Thyroid gland (tissue), 4 donors: ENCODE data around the gene LDHA. TPM values are rescaled to one million over a fixed set of nuclear protein-coding genes. Genes with fewer than 3 reads are reported as not detected.
"Not testable (repeated sequence)": the region's sequence is repeated elsewhere in the genome, so short reads cannot be mapped to it uniquely, and the experiment has no call there.

Experiments
- DNase-seq, 2 donors: peaks; one replicate each; pipeline ENCODE4 v3.0.0-alpha.2; 2019
- H3K27ac ChIP-seq, 3 donors: fragments of 200-600 bp; sonication (generic); 1 replicate in 2 of 3; 2 replicates in 1 of 3; pipeline ENCODE4 v1.5.1; 2016 to 2019; ENCODE audit warnings: mild to moderate bottlenecking in 1 of 3, moderate library complexity in 1 of 3
- H3K27me3 ChIP-seq: fragments of 200-600 bp; sonication (generic); one replicate; pipeline ENCODE4 v1.5.1; 2019
- H3K36me3 ChIP-seq, 2 donors: fragments of 200-600 bp; sonication (generic); one replicate each; pipeline ENCODE4 v1.5.1; 2016 to 2019
- H3K4me1 ChIP-seq, 2 donors: fragments of 200-600 bp; sonication (generic); one replicate each; pipeline ENCODE4 v1.5.1; 2017 to 2019
- H3K4me3 ChIP-seq, 3 donors: fragments of 200-600 bp; sonication (generic); replicated peaks in 1 of 3; 1 replicate in 2 of 3; 2 replicates in 1 of 3; pipeline ENCODE4 v1.5.1; 2016; ENCODE audit warnings: mild to moderate bottlenecking in 1 of 3
- H3K9me3 ChIP-seq: fragments of 200-600 bp; sonication (generic); one replicate; pipeline ENCODE4 v1.5.1; 2017
- CTCF ChIP-seq, 6 experiments: fragments of 200-600 bp in 3 of 6; fragments of 450-650 bp in 3 of 6; sonication (generic) in 3 of 6; IDR thresholded peaks; one replicate each; pipeline ENCODE4 v1.5.1; 2016 to 2019; ENCODE audit warnings: antibody characterized with exemption in 6 of 6, mild to moderate bottlenecking in 2 of 6, inconsistent platforms in 1 of 6, moderate library complexity in 1 of 6
- POLR2A ChIP-seq, 2 donors: fragments of 450-650 bp; IDR thresholded peaks; one replicate each; pipeline ENCODE4 v1.6.1; 2017; ENCODE audit warnings: antibody characterized with exemption in 2 of 2, mild to moderate bottlenecking in 2 of 2, moderate library complexity in 1 of 2
- WGBS, 2 donors: methylation state at CpG; one replicate each; pipeline ENCODE4 v1.1.5; 2017; 5-methylcytosine and 5-hydroxymethylcytosine counted together
- intact Hi-C: fragments of 100-400 bp; cut with DNase I; formaldehyde crosslinking; loops from one replicate; pipeline ENCODE4 v1.15.1; 2023
- total RNA-seq, 4 donors: library from RNA; depleted of rRNA; stranded (reverse); fragments of >200 nt; gene quantifications; one replicate each; pipeline ENCODE4 v1.2.3, GENCODE V29; 2016

Gene LDHA
- total RNA-seq, 4 donors from 2014 or later = 268 to 456 (median 345) TPM

GRCh38 chr11:18397921-18398320 is 3.6 kb downstream of the LDHA start:
- H3K27me3 ChIP-seq = no peaks in the 10 kb centered on the region
- no peaks in the 10 kb centered on the region for H3K9me3 ChIP-seq
- TF ChIP-seq CTCF (IDR thresholded peaks at IDR 0.05) = no peak
- TF ChIP-seq POLR2A (IDR thresholded peaks at IDR 0.05) = no peak
- H3K4me3 ChIP-seq = no peak overlapping the region
- H3K27ac ChIP-seq = no peak overlapping the region
- intact Hi-C loops = loop anchor here (5.0 kb wide), 1 partner anchor 76 kb away; the partner anchor contains the start of genes GTF2H1 and HPS5
- peaks cover 52 to 55% of the 10 kb centered on the region in 2 donors for H3K36me3 ChIP-seq
- WGBS, 2 donors = 95 to 96% methylated on average over 3 of the region's 3 CpGs
- DNase-seq = no peak
- H3K4me1 ChIP-seq = peaks cover 12 to 14% of the 10 kb centered on the region in 2 donors

- H3K27ac ChIP-seq, intact Hi-C loops, H3K4me3 ChIP-seq, H3K4me1 ChIP-seq, H3K9me3 ChIP-seq, DNase-seq, H3K27me3 ChIP-seq: not testable (repeated sequence)
- peaks cover 81 to 86% of the 10 kb centered on the region in 2 donors for H3K36me3 ChIP-seq
- WGBS, 2 donors = 95 to 98% methylated on average over 9 of the region's 9 CpGs
These were observed 6.7 kb downstream of the LDHA start for GRCh38 chr11:18401077-18401476.

GRCh38 chr11:18404062-18404461 is 9.7 kb downstream of the LDHA start:
- Histone ChIP-seq H3K4me1 (no peaks in the 10 kb centered on the region), H3K4me3 (no peak overlapping the region), H3K9me3 (no peaks in the 10 kb centered on the region), H3K27ac (no peak overlapping the region), H3K27me3 (no peaks in the 10 kb centered on the region), H3K36me3 (peaks cover 88 to 96% of the 10 kb centered on the region in 2 donors)
- TF ChIP-seq CTCF (IDR thresholded peaks at IDR 0.05) (no peak), POLR2A (IDR thresholded peaks at IDR 0.05) (no peak)
- WGBS, 2 donors = 97 to 98% methylated on average over 4 of the region's 4 CpGs
- intact Hi-C loops = no loop called here
- no peak for DNase-seq

GRCh38 chr11:18407400-18407799 is 13.0 kb downstream of the LDHA start:
- H3K4me3 ChIP-seq, H3K27me3 ChIP-seq, H3K9me3 ChIP-seq, DNase-seq, H3K4me1 ChIP-seq, intact Hi-C loops, H3K27ac ChIP-seq: not testable (repeated sequence)
- H3K36me3 ChIP-seq = peaks cover 62 to 64% of the 10 kb centered on the region in 2 donors
- 74 to 82% methylated on average over 3 of the region's 3 CpGs for WGBS, 2 donors

GRCh38 chr11:18408558-18409291 is 14.4 kb downstream of the LDHA start:
- TF ChIP-seq POLR2A (IDR thresholded peaks at IDR 0.05) = no peak
- TF ChIP-seq CTCF (IDR thresholded peaks at IDR 0.05) = no peak
- Histone ChIP-seq H3K36me3 (peaks cover 48 to 50% of the 10 kb centered on the region in 2 donors), H3K4me1 (no peaks in the 10 kb centered on the region), H3K27ac (no peak overlapping the region), H3K4me3 (no peak overlapping the region), H3K9me3 (no peaks in the 10 kb centered on the region), H3K27me3 (no peaks in the 10 kb centered on the region)
- intact Hi-C loops = no loop called here
- no peak for DNase-seq
- 93 to 97% methylated on average over 9 of the region's 9 CpGs for WGBS, 2 donors

GRCh38 chr11:18416459-18416858 is 22.1 kb downstream of the LDHA start:
- H3K36me3 ChIP-seq = no peaks in the 10 kb centered on the region
- WGBS, 2 donors = 88 to 90% methylated on average over 3 of the region's 3 CpGs
- H3K4me3 ChIP-seq = no peak overlapping the region
- no peaks in the 10 kb centered on the region for H3K4me1 ChIP-seq
- no peaks in the 10 kb centered on the region for H3K27me3 ChIP-seq
- TF ChIP-seq POLR2A (IDR thresholded peaks at IDR 0.05) (no peak), CTCF (IDR thresholded peaks at IDR 0.05) (no peak)
- no peak overlapping the region for H3K27ac ChIP-seq
- no peak for DNase-seq
- intact Hi-C loops = no loop called here
- no peaks in the 10 kb centered on the region for H3K9me3 ChIP-seq
